ENCODE results near the gene EVX2. TPM values are rescaled to one million over a fixed set of nuclear protein-coding genes. Genes with fewer than 3 reads are reported as not detected.

Gene EVX2
- total and polyA plus RNA-seq, 9 of the 15 experiments (the other 6 are each of a cell fraction or from before 2014, with no cell fraction given) = not detected

GRCh38 chr2:176112375-176113302 is 28.9 kb upstream of the EVX2 start:
- WGBS (ENCODE audit: insufficient coverage, low coverage, missing lambda C conversion rate) = 6% methylated on average over 39 of the region's 40 CpGs
- ATAC-seq (no peak), FAIRE-seq (no peak), DNase-seq (ENCODE audit: extremely low read depth in 1 of 4, low spot score in 3 of 4) (no peak)
- Histone ChIP-seq H3K9ac (ENCODE audit: insufficient read depth in 1 of 2, low read depth in 2 of 2, low read length in 2 of 2) (no peak overlapping the region), H3K4me3 (no peak overlapping the region), H3K36me3 (ENCODE audit: control insufficient read depth, insufficient read depth, low read length) (no peaks in the 10 kb centered on the region), H2AFZ (ENCODE audit: low read depth, low read length) (no peak overlapping the region), H3K4me1 (replicated peaks in 1 of 2; ENCODE audit: control insufficient read depth in 2 of 2, insufficient read depth in 2 of 2, low read length in 2 of 2) (peaks cover 0 to 22% of the 10 kb centered on the region in 2 experiments; a peak in 1 of 5 replicates), H3K79me2 (ENCODE audit: control insufficient read depth, insufficient read depth, low read length) (no peaks in the 10 kb centered on the region), H4K20me1 (replicated peaks; ENCODE audit: control insufficient read depth, insufficient read depth, low read length) (no peaks in the 10 kb centered on the region), H3K27me3 (ENCODE audit: control insufficient read depth in 2 of 2, insufficient read depth in 2 of 2, low read length in 2 of 2) (peaks cover 60 to 64% of the 10 kb centered on the region in 2 experiments), H3K27ac (ENCODE audit: extremely low read depth, low read depth, low read length) (no peak overlapping the region), H3K9me3 (replicated peaks; ENCODE audit: control insufficient read depth, insufficient read depth, low read depth, low read length) (no peaks in the 10 kb centered on the region), H3K4me2 (ENCODE audit: insufficient read depth, low read length) (no peak overlapping the region), H3K9me1 (ENCODE audit: control insufficient read depth, insufficient read depth, low read length) (no peaks in the 10 kb centered on the region)
- intact Hi-C loops (cut with micrococcal nuclease) (no loop called here), in situ Hi-C loops (cut with MboI) (no loop called here)
- no TSS peak for BruUV-seq (replicated peaks)
- TF ChIP-seq ZBTB34 (CRISPR knock-in tag; IDR thresholded peaks at IDR 0.05) = no peak
- no peak for TF ChIP-seq FOXA3 (CRISPR knock-in tag; conservative IDR thresholded peaks at IDR 0.05 in 1 of 2, IDR thresholded peaks at IDR 0.05 in 1 of 2)
- no peak for TF ChIP-seq SNIP1 (IDR thresholded peaks at IDR 0.05; ENCODE audit: low read depth)
- TF ChIP-seq BDP1 (IDR thresholded peaks at IDR 0.05; ENCODE audit: insufficient read depth, insufficient read length) = no peak
- no peak for TF ChIP-seq STAG1 (CRISPR knock-in tag; IDR thresholded peaks at IDR 0.05; ENCODE audit: borderline replicate concordance)
- TF ChIP-seq HMGXB4 (CRISPR knock-in tag; IDR thresholded peaks at IDR 0.05) = no peak
- TF ChIP-seq FOXM1 (IDR thresholded peaks at IDR 0.05; ENCODE audit: low read depth) = no peak
- no peak for TF ChIP-seq FOXM1 (CRISPR knock-in tag; IDR thresholded peaks at IDR 0.05; ENCODE audit: low read depth)
- no peak for TF ChIP-seq ZNF830 (CRISPR knock-in tag; IDR thresholded peaks at IDR 0.05)
- TF ChIP-seq ZNF354B (CRISPR knock-in tag; IDR thresholded peaks at IDR 0.05) = no peak
- TF ChIP-seq XRCC3 (IDR thresholded peaks at IDR 0.05) = no peak
- no peak for TF ChIP-seq MITF (IDR thresholded peaks at IDR 0.05)
- TF ChIP-seq DPF2 (IDR thresholded peaks at IDR 0.05) = no peak
- ChIA-PET POLR2A (no interaction called here), CTCF (ENCODE audit: low intra/inter-chr PET ratio) (interaction anchor here (0.5 kb wide), 1 partner anchor 347 kb away, joined by 3 read pairs; no protein-coding TSS in a partner anchor)
